Activated CD4-positive, alpha-beta T cell treated with anti-CD3 and anti-CD28 coated beads for 1 hour (primary cell): ENCODE data around the gene CTAGE8.
"Not testable (repeated sequence)": the region's sequence is repeated elsewhere in the genome, so short reads cannot be mapped to it uniquely, and the experiment has no call there.

ENCODE experiments used
- DNase-seq: peaks from one replicate; pipeline ENCODE4 v3.0.0-alpha.2; 2020

CTAGE8 gene

DNA sequence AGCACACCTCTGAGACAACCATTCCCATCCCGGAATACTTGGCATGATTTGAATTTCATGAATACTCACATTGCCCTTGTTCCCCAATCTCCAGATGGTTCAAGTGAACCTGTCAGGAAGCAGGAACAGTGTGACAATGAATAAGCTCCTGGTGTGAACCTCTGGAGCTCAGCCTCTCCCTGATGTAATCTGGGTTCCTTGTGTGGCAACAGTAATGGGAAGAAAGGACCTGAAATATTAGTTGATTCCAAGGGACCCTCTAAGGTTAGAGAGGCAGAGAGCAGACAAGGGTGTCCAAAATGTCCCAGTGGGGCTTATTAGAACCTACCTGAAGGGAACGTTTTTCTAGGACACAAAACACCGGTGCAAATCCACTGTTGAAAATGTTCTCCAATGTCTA is 13.0 kb downstream of the CTAGE8 start:
- no peak for DNase-seq

DNA sequence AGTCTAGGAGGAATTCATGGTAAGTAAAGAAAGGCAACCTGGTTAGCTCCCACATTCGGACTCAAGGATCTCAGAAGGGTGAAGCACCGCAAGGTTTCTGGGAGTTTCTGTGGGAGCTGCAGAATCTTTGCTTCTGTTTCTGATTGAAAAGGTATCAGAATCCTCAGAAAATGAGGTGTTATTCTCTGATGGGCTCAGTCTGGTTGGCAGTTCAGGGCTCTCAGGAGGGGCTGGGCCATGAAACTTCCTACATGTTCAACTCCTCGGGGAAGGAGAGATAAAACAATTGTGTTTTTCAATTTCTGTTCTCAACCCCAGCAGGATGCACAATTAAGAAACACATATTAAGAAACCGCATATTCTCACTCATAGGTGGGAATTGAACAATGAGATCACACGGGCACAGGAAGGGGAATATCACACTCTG is 13.6 kb downstream of the CTAGE8 start:
- DNase-seq: no peak

DNA sequence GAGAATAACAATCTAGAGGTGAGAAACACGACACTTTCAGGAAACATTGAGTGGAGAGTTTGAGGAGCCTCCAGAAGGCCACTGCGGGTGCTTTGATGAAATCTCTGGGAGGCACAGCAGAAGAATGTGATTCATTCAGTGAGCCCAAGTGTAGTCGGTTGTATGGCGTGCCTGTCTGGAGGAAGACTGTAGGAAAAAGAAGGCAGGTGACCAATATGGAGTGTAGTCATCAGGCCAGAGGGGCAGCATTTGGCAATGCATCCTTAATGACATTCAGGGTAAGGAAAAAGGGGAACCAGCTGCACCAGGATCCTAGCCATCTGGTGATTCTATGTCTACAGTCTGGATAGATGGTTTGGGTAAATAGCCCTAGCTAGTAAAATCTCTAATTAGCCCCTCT is 16.8 kb downstream of the CTAGE8 start:
- not testable (repeated sequence) for DNase-seq

DNA sequence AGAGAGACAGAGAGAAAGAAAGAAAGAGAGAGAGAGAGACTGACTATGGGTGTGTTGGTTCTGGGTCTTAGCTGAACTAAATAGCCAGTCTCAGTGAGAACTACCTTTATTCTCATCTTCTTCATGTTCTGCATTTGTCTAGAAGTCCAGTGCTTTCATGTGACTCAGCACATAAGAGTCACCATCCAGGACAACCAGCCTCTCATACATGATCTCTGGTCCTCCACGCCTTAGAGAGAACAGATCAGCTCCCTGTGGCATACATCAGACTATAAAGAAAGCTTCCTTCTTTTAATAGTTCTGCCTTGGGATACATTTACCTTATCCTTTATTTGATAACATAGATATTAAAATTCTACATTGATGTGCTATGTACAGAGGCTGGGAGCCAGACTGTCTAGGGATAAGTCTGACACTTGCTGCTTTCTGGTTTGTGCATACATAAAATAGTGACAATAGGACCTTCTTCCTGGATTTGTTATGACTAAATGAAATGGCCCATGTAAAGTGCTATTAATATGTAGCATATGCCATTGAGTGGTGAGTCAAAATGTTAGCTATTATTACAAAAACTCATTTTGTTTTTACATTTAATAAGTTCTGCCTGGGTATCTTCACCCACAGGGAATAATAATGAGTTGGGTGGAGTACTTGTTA is 21.3 kb downstream of the CTAGE8 start:
- not testable (repeated sequence) for DNase-seq

DNA sequence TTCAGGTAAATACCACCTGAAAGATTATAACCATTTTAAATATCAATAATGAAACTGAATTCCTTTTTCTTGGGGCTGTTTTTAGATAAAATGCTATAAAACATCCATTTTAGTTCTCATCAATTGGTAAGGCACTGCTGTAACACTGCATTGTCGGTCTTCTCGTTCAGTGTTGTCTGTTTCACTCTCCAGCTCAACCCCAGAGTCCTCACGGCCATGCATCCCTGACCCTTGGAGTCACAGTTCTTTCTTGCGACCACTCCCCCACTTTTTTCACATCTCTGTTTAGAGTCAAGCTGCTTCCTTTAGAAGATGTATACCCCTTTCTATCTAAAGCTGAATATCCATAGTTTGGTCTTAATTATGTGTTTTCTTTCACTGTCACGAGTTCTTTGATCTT is 22.1 kb downstream of the CTAGE8 start:
- DNase-seq: not testable (repeated sequence)

DNA sequence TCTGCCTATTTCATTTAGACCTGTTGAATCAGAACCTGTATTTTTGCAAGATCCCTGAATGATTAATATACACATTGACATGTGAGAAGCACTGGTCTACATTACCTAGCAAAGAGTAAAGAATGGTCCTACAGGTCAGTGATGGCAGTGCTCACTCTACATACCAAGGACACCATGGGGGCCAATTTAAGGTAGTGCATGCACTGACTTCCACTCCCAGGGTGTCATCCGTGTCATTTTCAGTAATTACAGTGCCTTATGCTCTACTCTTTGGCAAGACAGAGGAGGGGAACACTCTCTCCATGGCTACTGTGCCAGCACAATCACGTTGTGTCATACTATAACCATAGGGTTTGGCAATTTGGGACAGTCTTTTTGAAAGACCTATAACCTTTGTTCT is 23.7 kb downstream of the CTAGE8 start:
- not testable (repeated sequence) for DNase-seq

DNA sequence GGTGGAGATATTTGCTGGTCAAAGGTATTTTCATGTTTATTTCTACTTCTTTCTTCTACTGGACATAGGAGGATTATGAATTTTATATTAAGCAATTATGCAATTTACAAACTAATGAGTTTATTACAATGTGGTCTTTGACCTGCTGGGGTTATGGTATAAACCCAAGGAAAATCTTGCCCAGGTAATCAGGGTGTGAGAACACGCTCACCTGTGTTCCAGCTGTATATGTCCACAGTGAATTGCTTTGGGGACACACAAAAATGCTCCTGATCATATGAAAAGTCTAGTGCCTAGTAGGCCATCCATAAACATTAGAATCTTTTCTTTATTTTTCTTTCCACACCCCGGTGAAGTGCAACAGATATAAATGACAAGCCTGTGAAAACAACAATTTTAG is 29.7 kb downstream of the CTAGE8 start, which contains the start of gene OR2A42:
OR2A42 (minus strand) TSS at position 241 of the 400 bp plus-strand sequence. CDS start 6,762 bp downstream, outside the sequence.
- not testable (repeated sequence) for DNase-seq

DNA sequence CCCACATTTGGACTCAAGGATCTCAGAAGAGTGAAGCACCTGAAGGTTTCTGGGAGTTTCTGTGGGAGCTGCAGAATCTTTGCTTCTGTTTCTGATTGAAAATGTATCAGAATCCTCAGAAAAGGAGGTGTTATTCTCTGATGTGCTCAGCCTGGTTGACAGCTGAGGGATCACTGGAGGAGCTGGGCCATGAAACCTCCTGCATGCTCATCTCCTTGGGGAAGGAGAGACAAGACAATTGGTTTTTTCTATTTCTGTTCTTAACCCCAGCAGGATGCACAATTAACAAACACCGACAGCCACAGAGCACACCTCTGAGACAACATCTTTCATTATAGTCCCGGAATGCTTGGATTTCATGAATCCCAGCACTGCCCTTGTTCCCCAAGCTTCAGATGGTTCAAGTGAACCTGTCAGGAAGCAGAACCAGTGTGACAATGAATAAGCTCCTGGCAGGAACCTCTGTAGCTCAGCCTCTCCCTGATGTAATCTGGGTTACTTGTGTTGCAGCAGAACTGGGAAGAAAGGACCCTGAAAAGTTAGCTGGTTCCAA is 30.5 kb downstream of the CTAGE8 start:
- DNase-seq: not testable (repeated sequence)

DNA sequence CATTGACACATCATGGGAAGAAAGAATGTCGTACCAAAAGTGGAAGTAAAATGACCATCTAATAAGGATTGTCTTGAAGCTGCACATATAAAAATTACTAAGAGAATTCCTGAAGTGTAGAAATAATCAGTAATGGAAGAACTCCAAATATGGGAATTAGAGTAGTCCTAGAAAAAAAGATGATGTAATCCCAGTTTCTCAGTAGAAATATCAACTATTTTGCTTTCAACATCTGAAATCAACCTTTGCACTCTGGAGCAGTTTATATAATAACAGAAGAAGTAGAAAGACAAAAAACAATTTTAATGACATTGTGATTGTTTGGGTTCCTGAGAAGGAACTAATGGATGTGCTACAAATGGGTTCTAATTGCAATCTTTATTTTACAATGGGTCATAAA is 36.0 kb downstream of the CTAGE8 start:
- not testable (repeated sequence) for DNase-seq

DNA sequence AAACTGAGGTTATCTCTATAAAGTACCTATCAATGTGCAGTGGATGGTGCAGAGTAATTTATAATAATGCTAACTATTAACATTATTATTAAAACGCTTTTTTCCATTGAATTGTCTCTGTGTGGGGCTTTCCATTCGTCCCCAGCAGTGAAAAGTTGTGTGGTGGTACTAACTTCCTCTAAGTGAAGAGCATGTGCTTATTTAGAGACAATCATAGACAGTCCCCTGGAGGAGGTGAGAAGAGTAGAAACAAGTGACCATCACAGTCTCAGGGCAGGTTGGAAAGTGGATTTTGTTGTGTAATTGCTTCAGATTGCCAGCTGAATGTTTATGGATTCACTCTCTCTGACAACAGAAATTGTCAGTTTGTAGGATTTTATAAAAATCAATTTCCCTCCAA is 38.1 kb downstream of the CTAGE8 start:
- DNase-seq: not testable (repeated sequence)

DNA sequence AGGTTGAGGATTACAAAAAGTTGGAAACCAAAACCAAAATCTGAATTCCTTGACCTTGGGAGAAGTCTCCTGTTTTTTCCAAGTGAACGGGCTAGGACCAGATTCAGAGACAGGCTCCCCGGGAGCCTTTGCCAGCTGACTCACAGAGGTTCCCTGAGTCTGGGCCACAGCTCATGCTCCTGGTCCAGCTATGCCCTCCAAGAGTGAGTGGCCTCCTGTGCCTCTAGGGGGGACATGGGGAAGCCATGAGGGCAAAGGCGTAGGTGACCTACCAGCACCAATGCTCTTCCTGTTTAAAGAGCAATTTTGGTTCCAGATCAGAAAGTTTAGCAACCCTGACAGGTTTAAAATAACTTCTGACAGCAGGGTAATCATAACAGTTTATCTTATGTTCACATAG is 40.3 kb downstream of the CTAGE8 start:
- DNase-seq: not testable (repeated sequence)

DNA sequence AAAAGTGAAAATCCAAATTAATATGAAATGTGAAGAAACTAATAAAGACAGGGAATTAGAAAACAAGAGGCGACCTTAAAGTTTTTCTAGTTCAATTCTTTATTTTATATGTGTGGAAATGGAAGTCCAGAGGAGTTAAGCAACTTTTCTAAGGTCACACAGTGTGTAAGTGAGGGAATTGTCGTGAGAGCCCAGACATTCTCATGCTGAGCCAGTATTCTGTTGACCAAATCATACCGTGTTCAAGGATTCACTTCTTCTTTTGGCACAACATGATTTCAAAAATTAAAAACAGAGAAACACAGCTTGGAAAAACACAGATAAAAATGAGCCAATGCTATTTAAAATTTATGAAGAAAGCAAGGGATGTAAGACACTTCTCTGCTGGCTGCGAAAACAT is 42.2 kb downstream of the CTAGE8 start:
- DNase-seq: not testable (repeated sequence)

DNA sequence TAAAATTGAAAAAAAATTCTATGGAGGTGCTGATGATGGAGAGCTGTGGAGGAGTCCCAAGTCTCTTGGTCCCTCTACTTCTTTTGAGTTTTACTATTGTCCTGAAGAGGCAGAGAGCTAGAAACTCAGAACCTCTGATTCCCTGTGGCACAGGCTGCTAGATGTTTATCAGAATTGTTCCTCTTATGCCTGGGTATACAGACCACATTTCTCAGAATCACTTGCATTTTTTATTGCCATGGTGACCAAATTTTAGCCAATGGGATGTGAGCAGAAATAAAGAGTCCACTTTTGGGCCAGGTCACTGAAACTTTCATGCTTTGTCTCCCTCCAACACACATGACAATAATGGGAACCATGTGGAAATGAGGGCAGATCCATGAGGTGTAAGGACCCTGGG is 45.4 kb downstream of the CTAGE8 start:
- not testable (repeated sequence) for DNase-seq

DNA sequence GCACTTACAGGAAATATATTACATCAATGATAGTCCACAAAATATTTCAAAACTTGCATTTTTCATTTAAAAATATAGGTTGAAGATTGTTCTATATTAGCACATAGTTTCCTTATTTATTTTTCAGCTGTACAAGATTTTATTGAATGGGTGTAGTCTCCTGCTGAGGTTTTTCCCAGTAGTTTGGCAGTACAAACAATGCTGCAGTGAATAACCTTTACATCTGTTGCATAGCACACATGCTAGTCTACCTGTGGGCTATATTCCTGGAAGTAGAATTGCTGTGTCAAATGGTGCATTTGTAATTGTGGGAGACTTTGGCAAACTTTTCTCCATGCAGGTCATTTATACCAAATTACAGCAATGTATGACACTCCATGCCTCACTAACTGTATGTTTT is 48.6 kb downstream of the CTAGE8 start:
- DNase-seq: not testable (repeated sequence)

DNA sequence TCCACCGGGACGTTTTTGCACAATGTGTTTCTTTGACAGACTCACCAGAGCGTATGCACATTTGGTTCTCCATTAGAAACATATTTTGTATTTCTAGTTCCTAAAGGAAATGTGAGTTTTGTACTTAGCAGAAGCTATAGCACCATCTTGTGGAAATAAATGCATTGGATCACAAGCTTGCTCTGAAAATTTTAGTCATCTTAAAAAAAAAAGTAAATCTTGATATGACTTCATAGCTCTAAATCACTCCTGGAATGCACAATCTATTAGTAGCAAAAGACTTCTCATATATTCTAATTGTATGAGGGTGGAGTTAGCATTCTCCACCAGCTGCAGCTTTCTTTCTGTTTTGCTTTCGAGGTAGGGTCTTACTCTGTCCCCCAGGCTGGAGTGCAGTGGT is 49.9 kb downstream of the CTAGE8 start:
- not testable (repeated sequence) for DNase-seq

DNA sequence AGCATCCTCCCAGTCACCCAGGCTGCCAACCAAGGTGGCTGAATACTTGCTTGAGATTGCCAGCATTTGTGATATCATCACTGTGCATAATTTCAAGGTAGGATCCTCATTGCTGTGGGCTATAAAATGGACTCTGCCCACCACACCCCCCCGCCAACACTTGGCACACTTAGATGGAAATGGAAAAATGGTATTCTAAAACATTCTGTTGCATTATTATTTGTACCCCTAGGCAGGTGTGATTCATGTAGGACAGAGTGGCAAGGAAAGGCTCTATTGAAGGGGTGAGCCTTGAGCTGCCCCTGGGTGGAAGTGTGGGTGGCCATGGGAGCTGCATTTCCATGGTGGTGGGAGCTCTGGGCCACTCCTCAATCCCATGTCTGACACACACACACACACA is 50.5 kb downstream of the CTAGE8 start:
- DNase-seq: not testable (repeated sequence)

DNA sequence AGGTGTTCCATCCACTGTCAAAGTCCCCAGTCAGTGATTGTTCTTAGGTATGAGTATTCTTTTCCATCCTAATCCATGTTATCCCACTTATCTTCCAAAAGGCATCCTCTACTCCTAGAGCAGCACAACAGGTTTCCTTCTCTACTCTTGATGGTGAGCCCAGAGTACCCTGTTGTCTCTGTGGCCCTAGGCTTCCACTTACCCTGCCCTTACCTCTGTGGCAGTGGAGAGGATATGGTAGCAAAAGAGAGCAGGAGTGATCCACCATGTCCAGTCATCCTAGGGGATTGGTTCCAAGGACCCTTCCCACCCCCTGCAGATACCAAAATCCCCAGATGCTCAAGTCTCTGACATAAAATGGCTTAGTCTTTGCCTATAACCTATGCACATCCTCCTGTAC is 51.9 kb downstream of the CTAGE8 start:
- DNase-seq: not testable (repeated sequence)
